Measurements from ENCODE around the gene ABR.
"Not testable (repeated sequence)": the region's sequence is repeated elsewhere in the genome, so short reads cannot be mapped to it uniquely, and the experiment has no call there.

The ABR gene

DNA sequence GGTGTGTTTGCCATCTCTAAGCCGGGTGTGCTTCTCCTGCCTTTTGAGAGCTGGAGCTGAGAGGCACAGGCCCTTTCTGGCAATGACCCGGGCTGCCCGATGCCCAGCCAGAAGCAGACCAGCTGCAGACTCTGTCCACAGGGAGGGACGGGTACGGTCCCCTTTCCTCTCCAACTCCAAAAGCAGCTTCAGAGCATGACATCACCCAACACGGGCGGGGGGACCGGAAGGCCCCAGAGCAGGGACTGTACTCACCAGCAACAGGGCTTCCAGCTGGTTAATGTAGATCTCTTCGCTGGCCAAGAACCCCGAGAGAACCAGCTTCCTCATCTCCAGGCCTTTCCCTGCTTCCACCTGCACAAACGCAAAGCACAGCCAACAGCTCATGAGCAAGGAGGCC lies 79.4 kb downstream of the ABR start:
- DNase-seq (ENCODE audit: low read depth) = no peak

DNA sequence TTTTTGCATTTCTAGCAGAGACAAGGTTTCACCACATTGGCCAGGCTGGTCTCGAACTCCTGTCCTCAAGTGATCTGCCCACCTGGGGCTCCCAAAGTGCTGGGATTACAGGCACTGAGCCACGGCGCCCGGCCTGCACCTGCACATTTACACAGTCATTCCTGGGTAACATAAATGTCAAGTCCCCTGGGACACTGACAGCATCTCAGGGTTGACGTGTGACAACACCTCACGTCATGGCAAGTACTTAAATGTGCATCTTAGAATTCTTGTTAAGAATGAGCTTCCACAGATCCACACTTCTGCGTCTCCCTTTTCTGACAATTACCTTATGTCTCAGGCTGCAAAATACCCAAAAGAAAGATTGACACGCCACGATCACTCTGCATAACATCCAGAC lies 80.5 kb downstream of the ABR start:
- no peak for DNase-seq (ENCODE audit: low read depth)
- TF ChIP-seq, protein P1, sequence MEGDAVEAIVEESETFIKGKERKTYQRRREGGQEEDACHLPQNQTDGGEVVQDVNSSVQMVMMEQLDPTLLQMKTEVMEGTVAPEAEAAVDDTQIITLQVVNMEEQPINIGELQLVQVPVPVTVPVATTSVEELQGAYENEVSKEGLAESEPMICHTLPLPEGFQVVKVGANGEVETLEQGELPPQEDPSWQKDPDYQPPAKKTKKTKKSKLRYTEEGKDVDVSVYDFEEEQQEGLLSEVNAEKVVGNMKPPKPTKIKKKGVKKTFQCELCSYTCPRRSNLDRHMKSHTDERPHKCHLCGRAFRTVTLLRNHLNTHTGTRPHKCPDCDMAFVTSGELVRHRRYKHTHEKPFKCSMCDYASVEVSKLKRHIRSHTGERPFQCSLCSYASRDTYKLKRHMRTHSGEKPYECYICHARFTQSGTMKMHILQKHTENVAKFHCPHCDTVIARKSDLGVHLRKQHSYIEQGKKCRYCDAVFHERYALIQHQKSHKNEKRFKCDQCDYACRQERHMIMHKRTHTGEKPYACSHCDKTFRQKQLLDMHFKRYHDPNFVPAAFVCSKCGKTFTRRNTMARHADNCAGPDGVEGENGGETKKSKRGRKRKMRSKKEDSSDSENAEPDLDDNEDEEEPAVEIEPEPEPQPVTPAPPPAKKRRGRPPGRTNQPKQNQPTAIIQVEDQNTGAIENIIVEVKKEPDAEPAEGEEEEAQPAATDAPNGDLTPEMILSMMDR (IDR thresholded peaks at IDR 0.05; ENCODE audit: control insufficient read depth, extremely low read depth, insufficient read depth) = no peak
- H3K4me3 ChIP-seq (ENCODE audit: low read depth, low read length) = no peak overlapping the region

More for the DNA sequence above, 79.4 kb downstream of the ABR start:
- TF ChIP-seq, protein P1 (IDR thresholded peaks at IDR 0.05; ENCODE audit: control insufficient read depth, extremely low read depth, insufficient read depth) = no peak
- no peak overlapping the region for H3K4me3 ChIP-seq (ENCODE audit: low read depth, low read length)

DNA sequence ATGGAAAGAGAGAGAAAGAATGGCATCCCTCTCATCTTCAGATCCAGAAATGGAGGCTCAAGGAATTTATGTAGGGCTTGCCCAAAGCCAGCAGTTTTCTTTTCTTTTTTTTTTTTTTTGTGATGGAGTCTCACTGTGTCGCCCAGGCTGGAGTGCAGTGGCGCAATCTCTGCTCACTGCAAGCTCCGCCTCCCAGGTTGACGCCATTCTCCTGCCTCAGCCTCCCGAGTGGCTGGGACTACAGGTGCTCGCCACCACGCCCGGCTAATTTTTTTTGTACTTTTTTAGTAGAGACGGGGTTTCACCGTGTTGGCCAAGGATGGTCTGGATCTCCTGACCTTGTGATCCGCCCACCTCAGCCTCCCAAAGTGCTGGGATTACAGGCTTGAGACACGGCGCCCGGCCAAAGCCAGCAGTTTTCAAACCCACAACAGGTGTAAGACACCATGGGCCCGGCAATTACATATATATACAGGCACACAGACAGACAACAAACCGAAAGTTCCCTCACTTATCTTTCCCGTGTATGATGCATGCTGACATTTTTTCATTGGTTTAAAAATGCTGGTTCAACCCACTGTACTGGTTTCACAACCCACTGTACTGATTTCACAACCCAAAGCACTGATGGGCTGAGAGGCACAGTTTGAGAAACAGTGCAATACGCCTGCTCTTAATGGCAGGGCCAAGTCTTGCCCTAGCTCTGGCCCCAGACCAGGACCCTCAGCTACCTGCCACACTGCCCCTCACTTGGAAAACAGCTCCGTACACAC lies 81.6 kb downstream of the ABR start:
- DNase-seq (ENCODE audit: low read depth); H3K4me3 ChIP-seq (ENCODE audit: low read depth, low read length): not testable (repeated sequence)

DNA sequence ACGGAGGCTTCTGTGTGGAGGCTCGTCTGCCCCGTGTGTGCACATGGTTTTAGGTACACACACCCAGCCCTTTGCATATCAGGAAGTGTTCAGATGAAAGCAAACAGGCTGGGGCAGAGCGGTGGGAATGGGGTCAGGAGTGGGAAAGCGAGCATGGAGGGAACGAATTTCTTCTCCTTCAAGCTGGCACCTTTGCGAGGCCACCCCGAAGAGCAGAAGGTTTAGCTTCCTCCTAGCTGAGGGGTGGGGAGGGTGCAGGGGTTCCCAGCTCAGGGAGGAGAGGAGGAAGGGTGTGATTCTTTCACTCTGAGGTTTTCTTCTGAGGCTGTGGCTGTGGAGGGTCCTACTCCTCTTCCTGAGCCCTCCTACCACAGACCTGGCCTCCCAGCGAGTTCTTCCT lies 83.6 kb downstream of the ABR start:
- no peak for DNase-seq (ENCODE audit: low read depth)
- no peak overlapping the region for H3K4me3 ChIP-seq (ENCODE audit: low read depth, low read length)
- TF ChIP-seq, protein P1 (IDR thresholded peaks at IDR 0.05; ENCODE audit: control insufficient read depth, extremely low read depth, insufficient read depth) = no peak

DNA sequence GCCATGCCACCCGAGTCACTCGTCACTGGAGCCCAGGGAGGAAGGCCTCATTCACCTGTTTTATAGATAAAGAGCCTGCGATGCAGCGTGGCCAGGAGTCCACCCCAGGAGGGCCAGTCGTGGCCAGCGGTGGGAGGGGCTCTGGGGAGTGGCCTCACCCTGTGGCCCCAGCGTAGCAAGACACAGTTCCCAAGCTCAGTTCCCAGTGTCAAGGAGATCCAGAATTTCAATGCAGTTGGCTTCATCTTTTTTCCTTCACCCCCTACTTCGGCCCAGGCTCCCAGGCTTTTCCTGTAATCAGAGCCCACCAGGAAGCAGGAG lies 84.0 kb downstream of the ABR start:
- TF ChIP-seq, protein P1 (IDR thresholded peaks at IDR 0.05; ENCODE audit: control insufficient read depth, extremely low read depth, insufficient read depth) = no peak
- no peak for DNase-seq (ENCODE audit: low read depth)
- H3K4me3 ChIP-seq (ENCODE audit: low read depth, low read length) = no peak overlapping the region

DNA sequence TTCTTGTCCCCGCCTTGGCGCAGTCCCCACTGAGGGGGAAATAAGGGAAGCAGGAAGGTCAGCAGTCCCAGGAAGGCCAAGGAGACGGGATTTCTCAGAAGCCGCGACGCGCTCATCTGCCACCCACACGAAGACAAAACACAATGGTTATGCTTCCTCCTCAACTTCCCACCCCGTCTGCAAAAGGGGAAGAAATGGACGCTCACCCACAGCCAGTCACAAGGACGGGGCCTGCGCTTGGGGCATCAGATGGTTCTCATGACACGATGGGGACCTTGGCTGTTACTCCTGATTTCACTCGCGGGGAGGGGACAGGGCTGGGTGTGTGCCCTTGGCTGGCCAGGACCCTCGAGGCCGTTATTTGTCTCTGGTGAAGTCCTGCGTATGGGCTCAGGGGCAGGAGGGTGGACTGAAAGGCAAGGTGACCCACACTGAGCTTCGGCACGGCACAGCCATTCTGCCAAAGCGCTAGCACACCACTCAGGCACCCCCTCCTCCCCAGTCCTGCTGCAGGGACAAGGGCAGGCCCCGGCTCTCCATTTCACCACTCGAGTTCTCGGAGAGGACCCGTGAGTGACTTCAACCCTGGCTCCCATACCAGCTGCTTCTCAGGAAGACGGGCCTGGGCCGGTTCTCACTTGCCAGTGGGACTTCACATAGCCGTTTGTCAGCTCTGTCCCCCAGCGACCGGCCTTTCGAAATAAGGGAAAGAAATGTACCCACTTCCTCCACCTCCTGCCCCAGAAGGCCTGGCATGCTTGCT lies 84.5 kb downstream of the ABR start:
- TF ChIP-seq, protein P1 (IDR thresholded peaks at IDR 0.05; ENCODE audit: control insufficient read depth, extremely low read depth, insufficient read depth) = no peak
- DNase-seq (ENCODE audit: low read depth) = no peak
- no peak overlapping the region for H3K4me3 ChIP-seq (ENCODE audit: low read depth, low read length)

DNA sequence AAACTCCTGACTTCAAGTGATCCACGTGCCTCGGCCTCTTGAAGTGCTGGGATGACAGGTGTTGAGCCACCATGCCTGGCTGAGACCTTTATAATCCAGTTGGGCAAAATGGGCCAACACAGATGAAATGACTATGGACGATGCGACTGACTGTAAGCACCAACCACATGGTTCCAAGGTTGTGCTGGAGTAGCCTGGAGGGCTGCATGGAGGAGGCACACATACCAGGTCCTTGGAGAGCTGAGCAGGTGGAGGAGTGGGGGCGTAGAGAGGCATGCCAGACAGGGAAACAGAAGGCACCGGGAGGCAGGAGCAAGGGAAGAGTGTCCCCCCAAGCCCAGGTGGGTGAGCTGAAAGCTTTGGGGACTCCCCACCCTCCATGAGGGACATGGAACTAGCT lies 85.2 kb downstream of the ABR start:
- TF ChIP-seq, protein P1 (IDR thresholded peaks at IDR 0.05; ENCODE audit: control insufficient read depth, extremely low read depth, insufficient read depth) = no peak
- H3K4me3 ChIP-seq (ENCODE audit: low read depth, low read length) = no peak overlapping the region

More for the DNA sequence above, 85.2 kb downstream of the ABR start:
- DNase-seq (ENCODE audit: low read depth) = no peak

Data from LNCaP clone FGC (cell line).